Prostate gland (tissue), 2 donors: Measurements from ENCODE around the gene PCDHGA1. TPM values are rescaled to one million over a fixed set of nuclear protein-coding genes. Genes with fewer than 3 reads are reported as not detected.
A peak's percentile ranks its signal among the peaks of the same experiment; 100 is the strongest.

Source experiments
- DNase-seq: peaks from one replicate; pipeline ENCODE4 v3.0.0-alpha.2; 2019; ENCODE audit warnings: low spot score
- H3K27ac ChIP-seq, 2 donors: fragments of 200-600 bp; sonication (generic); 2 replicates each; pipeline ENCODE4 v1.5.1; 2017 to 2019
- H3K27me3 ChIP-seq: fragments of 200-600 bp; sonication (generic); replicated peaks from 2 replicates; pipeline ENCODE4 v1.5.1; 2019; ENCODE audit not compliant: insufficient read depth
- H3K36me3 ChIP-seq, 2 donors: fragments of 200-600 bp; sonication (generic); 1 replicate in 1 of 2; 2 replicates in 1 of 2; pipeline versions ENCODE4 v1.5.1 to v1.8.1; 2017 to 2019
- H3K4me1 ChIP-seq: fragments of 200-600 bp; sonication (generic); replicated peaks from 2 replicates; pipeline ENCODE4 v1.5.1; 2019
- H3K4me3 ChIP-seq, 2 donors: fragments of 200-600 bp; sonication (generic); 2 replicates each; pipeline ENCODE4 v1.5.1; 2017 to 2019
- H3K9me3 ChIP-seq: fragments of 200-600 bp; sonication (generic); 2 replicates; pipeline ENCODE4 v1.5.1; 2017
- POLR2A ChIP-seq: fragments of 450-650 bp; IDR thresholded peaks from one replicate; pipeline ENCODE4 v1.6.1; 2016; ENCODE audit warnings: antibody characterized with exemption, mild to moderate bottlenecking
- POLR2AphosphoS5 ChIP-seq: sonication (generic); formaldehyde crosslinking; IDR thresholded peaks from one replicate; pipeline ENCODE4 v1.6.1; 2017; ENCODE audit warnings: antibody characterized with exemption
- WGBS: methylation state at CpG from one replicate; pipeline ENCODE4 v1.1.5; 2018; 5-methylcytosine and 5-hydroxymethylcytosine counted together
- intact Hi-C: fragments of 100-400 bp; cut with DNase I; formaldehyde crosslinking; loops from one replicate; pipeline ENCODE4 v1.14.2; 2022
- total RNA-seq, 2 donors: library from RNA; depleted of rRNA; stranded (reverse); fragments of >200 nt; gene quantifications; one replicate each; pipeline ENCODE4 v1.1.0, GENCODE V29; 2016
- TF ChIP-seq, protein P1 (sequence below), 4 experiments: fragments of 200-600 bp in 2 of 4; fragments of 450-650 bp in 2 of 4; sonication (generic) in 2 of 4; IDR thresholded peaks; 1 replicate in 3 of 4; 2 replicates in 1 of 4; pipeline ENCODE4 v1.5.1; 2016 to 2019; ENCODE audit warnings: antibody characterized with exemption in 4 of 4, mild to moderate bottlenecking in 2 of 4, moderate library complexity in 2 of 4

The PCDHGA1 gene
- total RNA-seq, 2 donors from 2014 or later = 0.64 to 4.8 TPM

GRCh38 chr5:141484641-141485311 is 154.5 kb downstream of the PCDHGA1 start, which contains the start of gene PCDHGC4:
PCDHGC4 (plus strand) TSS chr5:141485030; CDS start chr5:141485174, 144 bp downstream.
- intact Hi-C loops = no loop called here
- Histone ChIP-seq H3K4me1 (no peaks in the 10 kb centered on the region), H3K4me3 (peak within 1 kb of the TSS; percentile 21), H3K27me3 (no peaks in the 10 kb centered on the region), H3K27ac (no peak within 1 kb of the TSS), H3K36me3 (no peaks in the 10 kb centered on the region), H3K9me3 (no peaks in the 10 kb centered on the region)
- WGBS = 3% methylated on average over 39 of the region's 39 CpGs
- no peak for TF ChIP-seq POLR2A
- no peak for DNase-seq

- H3K4me1 ChIP-seq = no peaks in the 10 kb centered on the region
These were observed 155.2 kb downstream of the PCDHGA1 start for GRCh38 chr5:141485321-141486055.

GRCh38 chr5:141486091-141486490 is 155.8 kb downstream of the PCDHGA1 start:
- no peaks in the 10 kb centered on the region for H3K36me3 ChIP-seq
- intact Hi-C loops = no loop called here
- no peak for DNase-seq
- H3K4me1 ChIP-seq = no peaks in the 10 kb centered on the region
- no peaks in the 10 kb centered on the region for H3K9me3 ChIP-seq
- no peak overlapping the region for H3K4me3 ChIP-seq
- no peak for TF ChIP-seq POLR2AphosphoS5
- TF ChIP-seq POLR2A = no peak
- TF ChIP-seq, protein P1, sequence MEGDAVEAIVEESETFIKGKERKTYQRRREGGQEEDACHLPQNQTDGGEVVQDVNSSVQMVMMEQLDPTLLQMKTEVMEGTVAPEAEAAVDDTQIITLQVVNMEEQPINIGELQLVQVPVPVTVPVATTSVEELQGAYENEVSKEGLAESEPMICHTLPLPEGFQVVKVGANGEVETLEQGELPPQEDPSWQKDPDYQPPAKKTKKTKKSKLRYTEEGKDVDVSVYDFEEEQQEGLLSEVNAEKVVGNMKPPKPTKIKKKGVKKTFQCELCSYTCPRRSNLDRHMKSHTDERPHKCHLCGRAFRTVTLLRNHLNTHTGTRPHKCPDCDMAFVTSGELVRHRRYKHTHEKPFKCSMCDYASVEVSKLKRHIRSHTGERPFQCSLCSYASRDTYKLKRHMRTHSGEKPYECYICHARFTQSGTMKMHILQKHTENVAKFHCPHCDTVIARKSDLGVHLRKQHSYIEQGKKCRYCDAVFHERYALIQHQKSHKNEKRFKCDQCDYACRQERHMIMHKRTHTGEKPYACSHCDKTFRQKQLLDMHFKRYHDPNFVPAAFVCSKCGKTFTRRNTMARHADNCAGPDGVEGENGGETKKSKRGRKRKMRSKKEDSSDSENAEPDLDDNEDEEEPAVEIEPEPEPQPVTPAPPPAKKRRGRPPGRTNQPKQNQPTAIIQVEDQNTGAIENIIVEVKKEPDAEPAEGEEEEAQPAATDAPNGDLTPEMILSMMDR (IDR thresholded peaks at IDR 0.05) = no peak
- no peak overlapping the region for H3K27ac ChIP-seq
- WGBS = 91% methylated on average over 9 of the region's 9 CpGs
- H3K27me3 ChIP-seq = no peaks in the 10 kb centered on the region

More at GRCh38 chr5:141485321-141486055, 155.2 kb downstream of the PCDHGA1 start:
- no peaks in the 10 kb centered on the region for H3K36me3 ChIP-seq
- H3K27ac ChIP-seq = no peak overlapping the region
- no peaks in the 10 kb centered on the region for H3K9me3 ChIP-seq
- peak overlapping the region in 1 of 2 donors; percentile 21 for H3K4me3 ChIP-seq
- no peaks in the 10 kb centered on the region for H3K27me3 ChIP-seq
- DNase-seq = no peak
- TF ChIP-seq POLR2A (no peak), POLR2AphosphoS5 (no peak)
- TF ChIP-seq, protein P1 (IDR thresholded peaks at IDR 0.05) = no peak
- WGBS = 50% methylated on average over 38 of the region's 38 CpGs
- intact Hi-C loops = no loop called here

DNA sequence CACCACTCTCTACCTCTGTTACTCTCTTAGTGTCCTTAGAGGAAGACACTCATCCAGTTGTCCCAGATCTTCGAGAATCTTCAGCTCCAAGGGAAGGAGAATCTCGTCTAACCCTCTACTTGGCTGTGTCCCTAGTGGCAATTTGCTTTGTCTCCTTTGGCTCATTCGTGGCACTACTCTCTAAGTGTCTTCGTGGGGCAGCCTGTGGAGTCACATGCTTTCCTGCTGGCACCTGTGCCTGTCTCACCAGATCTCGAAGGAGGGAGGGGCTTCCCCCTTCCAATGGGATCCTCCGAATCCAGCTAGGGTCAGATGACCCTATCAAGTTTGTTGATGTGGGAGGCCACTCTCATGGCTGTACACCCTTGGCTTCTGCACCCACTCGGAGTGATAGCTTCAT is 156.8 kb downstream of the PCDHGA1 start:
- 68% methylated on average over 7 of the region's 7 CpGs for WGBS
- intact Hi-C loops = no loop called here
- H3K27ac ChIP-seq = no peak overlapping the region
- no peaks in the 10 kb centered on the region for H3K36me3 ChIP-seq
- TF ChIP-seq POLR2AphosphoS5 (no peak), POLR2A (no peak)
- TF ChIP-seq, protein P1 (IDR thresholded peaks at IDR 0.05) = no peak
- no peak for DNase-seq
- no peaks in the 10 kb centered on the region for H3K27me3 ChIP-seq
- H3K9me3 ChIP-seq = no peaks in the 10 kb centered on the region
- no peak overlapping the region for H3K4me3 ChIP-seq
- no peaks in the 10 kb centered on the region for H3K4me1 ChIP-seq

DNA sequence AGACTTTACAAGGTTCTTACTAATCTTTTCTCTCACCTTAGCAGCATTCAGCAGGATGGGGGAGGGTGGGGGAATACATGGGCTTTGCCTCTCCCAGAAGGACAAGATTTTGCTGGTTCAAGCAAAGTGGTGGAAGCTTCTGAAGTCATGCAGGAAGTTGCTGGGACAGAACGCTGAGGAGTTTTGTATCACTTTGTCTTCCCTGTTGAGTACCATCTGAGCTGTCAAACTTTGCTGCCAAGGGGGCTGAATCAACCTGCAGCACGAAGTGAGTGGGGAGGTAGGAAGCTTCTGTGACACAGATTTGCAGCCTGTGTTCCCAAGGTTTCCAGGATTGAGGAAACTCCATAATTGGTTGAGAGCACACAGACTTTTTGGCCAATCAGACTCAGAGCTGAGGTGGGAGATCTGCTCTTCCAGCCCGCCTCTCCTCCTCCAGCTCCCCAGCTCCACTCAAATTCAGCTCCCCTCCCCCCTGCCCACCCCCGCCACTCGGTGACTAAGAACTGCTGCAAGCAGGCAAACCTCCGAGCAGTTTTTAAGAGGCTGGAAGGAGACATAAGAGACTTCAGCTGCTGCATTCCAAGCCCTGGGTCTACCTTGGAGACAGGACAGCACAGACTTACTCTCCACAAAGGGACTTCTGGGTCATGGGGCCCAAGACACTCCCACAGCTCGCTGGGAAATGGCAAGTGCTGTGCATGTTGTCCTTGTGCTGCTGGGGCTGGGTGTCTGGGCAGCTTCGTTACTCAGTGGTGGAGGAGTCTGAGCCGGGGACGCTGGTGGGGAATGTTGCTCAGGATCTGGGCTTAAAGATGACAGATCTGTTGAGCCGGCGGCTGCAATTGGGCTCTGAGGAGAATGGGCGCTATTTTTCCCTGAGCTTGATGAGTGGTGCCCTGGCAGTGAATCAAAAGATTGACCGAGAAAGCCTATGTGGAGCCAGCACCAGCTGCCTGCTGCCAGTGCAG is 158.6 kb downstream of the PCDHGA1 start, which contains the start of gene PCDHGC5:
TSS of gene PCDHGC5 (plus strand) at position 491 of the 971 bp plus-strand sequence. CDS start at position 651, 160 bp downstream.
- no peak within 1 kb of the TSS for H3K27ac ChIP-seq
- TF ChIP-seq, protein P1 (IDR thresholded peaks at IDR 0.05) = no peak
- 50% methylated on average over 14 of the region's 14 CpGs for WGBS
- H3K4me3 ChIP-seq = no peak within 1 kb of the TSS
- H3K9me3 ChIP-seq = no peaks in the 10 kb centered on the region
- DNase-seq = no peak
- H3K36me3 ChIP-seq = no peaks in the 10 kb centered on the region
- intact Hi-C loops = no loop called here
- H3K27me3 ChIP-seq = no peaks in the 10 kb centered on the region
- no peaks in the 10 kb centered on the region for H3K4me1 ChIP-seq
